T-helper 2 cell treated with Interferon-gamma antibody and Interleukin-4, amounts not matched to agents 5 μg/mL and 100 μg/mL, for 36 hours (primary cell): ENCODE data around the gene NUDCD3.
"Not testable (repeated sequence)": the region's sequence is repeated elsewhere in the genome, so short reads cannot be mapped to it uniquely, and the experiment has no call there.

Experiments
- DNase-seq: peaks from one replicate; pipeline ENCODE4 v3.0.0; 2021; ENCODE audit warnings: low spot score
- H3K27ac Mint-ChIP-seq: one replicate; pipeline ENCODE4 v1.8.0; 2021; ENCODE audit warnings: mild to moderate bottlenecking, mixed read lengths
- H3K27me3 Mint-ChIP-seq: one replicate; pipeline ENCODE4 v1.8.0; 2021; ENCODE audit warnings: low read depth, mixed read lengths
- H3K36me3 Mint-ChIP-seq: one replicate; pipeline ENCODE4 v1.8.0; 2021; ENCODE audit warnings: low read depth, mixed read lengths
- H3K4me1 Mint-ChIP-seq: one replicate; pipeline ENCODE4 v1.8.0; 2021; ENCODE audit warnings: low read depth, mixed read lengths
- H3K4me3 Mint-ChIP-seq: one replicate; pipeline ENCODE4 v1.8.0; 2022; ENCODE audit warnings: mild to moderate bottlenecking, moderate library complexity, mixed read lengths
- H3K9me3 Mint-ChIP-seq: one replicate; pipeline ENCODE4 v1.8.0; 2021; ENCODE audit warnings: mixed read lengths

Gene NUDCD3

DNA sequence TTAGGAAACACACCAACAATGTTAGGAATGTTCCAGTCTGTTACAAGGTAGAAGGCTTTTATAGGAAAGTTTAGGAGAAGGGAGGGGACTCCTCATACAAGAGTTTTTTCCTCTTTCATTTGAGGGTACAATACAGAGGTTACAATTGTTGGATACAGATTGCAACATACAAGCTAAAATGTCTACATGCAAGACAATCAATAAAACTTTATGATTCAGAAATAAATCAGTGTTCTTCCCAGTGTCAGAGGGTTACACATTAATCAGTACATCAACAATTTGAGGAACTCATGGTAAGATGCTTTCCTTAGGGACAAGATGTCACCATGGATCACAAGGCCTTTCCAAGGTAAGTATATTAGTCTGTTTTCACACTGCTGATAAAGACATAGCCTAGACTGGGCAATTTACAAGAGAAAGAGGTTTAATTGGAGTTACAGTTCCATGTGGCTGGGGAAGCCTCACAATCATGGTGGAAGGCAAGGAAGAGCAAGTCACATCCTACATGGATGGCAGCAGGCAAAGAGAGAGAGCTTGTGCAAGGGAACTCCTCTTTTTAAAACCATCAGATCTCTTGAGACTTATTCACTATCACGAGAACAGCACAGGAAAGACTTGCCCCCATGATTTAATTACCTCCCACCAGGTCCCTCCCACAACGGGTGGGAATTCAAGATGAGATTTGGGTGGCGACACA, 16.3 kb upstream of the NUDCD3 start:
- not testable (repeated sequence) for DNase-seq, H3K36me3 Mint-ChIP-seq, H3K4me3 Mint-ChIP-seq, H3K4me1 Mint-ChIP-seq, H3K27me3 Mint-ChIP-seq, H3K27ac Mint-ChIP-seq
- peaks cover 13% of the 10 kb centered on the region for H3K9me3 Mint-ChIP-seq

DNA sequence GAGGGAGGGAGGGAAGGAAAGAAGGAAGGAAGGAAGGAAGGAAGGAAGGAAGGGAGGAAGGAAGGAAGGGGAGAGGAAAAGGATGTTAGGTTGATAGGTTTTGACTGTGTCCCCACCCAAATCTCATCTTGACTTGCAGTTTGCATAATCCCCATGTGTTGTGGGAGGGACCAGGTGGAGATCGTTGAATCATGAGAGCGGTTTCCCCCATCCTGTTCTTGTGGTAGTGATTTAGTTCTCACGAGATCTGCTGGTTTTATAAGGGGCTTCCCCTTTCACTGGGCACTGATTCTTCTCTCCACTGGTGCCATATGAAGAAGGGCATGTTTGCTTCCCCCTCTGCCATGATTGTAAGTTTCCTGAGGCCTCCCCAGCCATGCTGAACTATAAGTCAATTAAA, 15.1 kb upstream of the NUDCD3 start:
- H3K9me3 Mint-ChIP-seq = peaks cover 13% of the 10 kb centered on the region
- H3K4me1 Mint-ChIP-seq = no peaks in the 10 kb centered on the region
- peaks cover 5% of the 10 kb centered on the region for H3K27me3 Mint-ChIP-seq
- no peak overlapping the region for H3K27ac Mint-ChIP-seq
- no peaks in the 10 kb centered on the region for H3K36me3 Mint-ChIP-seq
- DNase-seq = no peak
- no peak overlapping the region for H3K4me3 Mint-ChIP-seq

DNA sequence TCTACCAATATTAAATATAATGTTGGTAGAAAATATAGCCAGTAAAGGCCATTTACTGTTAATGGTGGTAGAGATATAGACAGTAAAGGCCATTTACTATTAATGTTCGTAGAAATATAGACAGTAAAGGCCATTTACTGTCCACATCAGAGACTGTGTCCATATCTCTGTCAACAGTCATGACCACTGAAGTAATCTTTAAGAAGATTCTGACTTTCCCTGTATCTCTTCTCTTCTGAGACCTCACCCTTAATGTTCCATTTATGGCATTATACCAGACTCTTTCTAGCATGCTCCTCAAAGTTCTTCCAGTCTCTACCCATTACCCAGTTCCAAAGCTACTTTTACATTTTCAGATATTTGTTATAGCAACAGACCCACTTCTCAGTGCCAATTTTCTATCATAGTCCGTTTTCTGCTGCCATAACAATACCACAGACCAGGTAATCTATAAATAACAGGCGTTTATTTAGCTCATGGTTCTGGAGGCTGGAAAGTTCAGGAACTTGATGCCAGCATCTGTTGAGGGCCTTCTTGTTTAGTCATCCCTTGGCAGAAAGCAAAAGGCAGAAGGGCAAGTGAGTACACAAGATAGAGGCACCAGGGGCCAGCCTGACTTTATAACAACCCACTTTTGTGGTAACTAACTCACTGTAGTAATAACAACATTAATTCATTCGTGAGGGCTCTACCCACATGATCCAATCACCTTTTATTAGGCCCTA, 7.9 kb upstream of the NUDCD3 start:
- Mint-ChIP-seq H3K9me3 (no peaks in the 10 kb centered on the region), H3K4me3 (no peak overlapping the region), H3K27ac (no peak overlapping the region), H3K4me1 (peaks cover 2% of the 10 kb centered on the region), H3K27me3 (peaks cover 8% of the 10 kb centered on the region), H3K36me3 (no peaks in the 10 kb centered on the region)
- DNase-seq = no peak

DNA sequence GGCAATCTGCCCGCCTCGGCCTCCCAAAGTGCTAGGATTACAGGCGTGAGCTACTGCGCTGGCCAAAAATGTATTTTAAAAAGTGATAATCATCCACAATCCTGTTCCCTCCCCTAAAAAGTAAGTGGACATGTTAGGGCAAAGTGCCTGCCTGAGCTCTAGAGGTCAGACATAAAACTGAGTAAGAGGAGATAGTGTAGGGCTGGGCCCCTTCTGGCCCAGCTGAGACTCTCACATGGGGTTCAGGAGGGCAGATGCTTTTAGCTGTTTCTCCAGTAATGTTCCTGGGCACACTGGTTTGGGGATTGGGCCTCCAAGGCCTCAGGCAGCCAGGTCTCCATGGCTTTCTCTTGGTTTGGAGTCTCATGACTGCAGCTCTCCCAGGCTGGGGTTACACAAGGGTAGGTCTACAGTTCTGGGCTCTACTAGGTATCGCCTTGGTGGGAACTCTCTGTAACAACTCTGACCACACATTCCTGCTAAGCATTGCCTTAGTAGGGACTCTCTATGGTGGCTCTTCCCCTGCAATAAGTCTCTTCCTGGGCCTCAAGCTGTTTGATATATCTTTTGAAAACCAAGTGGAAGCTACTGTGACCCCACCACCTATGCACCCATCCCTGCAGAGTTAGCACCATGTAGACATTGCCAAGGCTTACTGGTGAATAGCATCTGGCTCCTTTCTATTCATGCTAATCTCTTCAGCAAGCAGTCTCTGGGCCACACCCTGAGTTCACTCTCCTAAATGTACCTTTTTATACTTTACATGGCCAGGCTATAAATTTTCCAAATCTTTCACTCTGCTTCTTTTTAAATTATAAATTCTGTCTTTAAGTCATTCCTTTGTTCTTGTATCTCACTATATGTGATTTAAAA, 6.9 kb upstream of the NUDCD3 start:
- H3K9me3 Mint-ChIP-seq = no peaks in the 10 kb centered on the region
- H3K27ac Mint-ChIP-seq = no peak overlapping the region
- H3K27me3 Mint-ChIP-seq = peaks cover 8% of the 10 kb centered on the region
- H3K4me3 Mint-ChIP-seq = no peak overlapping the region
- no peaks in the 10 kb centered on the region for H3K36me3 Mint-ChIP-seq
- DNase-seq = no peak
- H3K4me1 Mint-ChIP-seq = peaks cover 2% of the 10 kb centered on the region

DNA sequence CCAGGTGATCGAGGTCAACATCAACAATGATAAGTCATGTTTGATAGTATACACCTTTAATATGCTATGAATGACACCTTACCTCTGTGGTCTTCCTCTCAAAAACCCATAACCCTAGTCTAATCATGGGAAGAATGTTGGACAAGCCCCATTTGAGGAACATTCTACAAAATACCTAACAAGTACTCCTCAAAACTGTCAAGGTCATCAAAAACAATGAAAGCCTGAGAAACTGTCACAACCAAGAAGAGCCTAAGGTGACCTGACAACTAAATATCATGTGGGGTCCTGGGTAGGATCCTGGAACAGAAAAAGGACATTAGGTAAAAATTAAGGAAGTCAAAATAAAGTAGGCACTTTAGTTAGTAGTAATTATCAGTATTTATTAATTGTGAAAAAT, 5.9 kb upstream of the NUDCD3 start:
- DNase-seq = no peak
- no peak overlapping the region for H3K27ac Mint-ChIP-seq
- peaks cover 5% of the 10 kb centered on the region for H3K27me3 Mint-ChIP-seq

DNA sequence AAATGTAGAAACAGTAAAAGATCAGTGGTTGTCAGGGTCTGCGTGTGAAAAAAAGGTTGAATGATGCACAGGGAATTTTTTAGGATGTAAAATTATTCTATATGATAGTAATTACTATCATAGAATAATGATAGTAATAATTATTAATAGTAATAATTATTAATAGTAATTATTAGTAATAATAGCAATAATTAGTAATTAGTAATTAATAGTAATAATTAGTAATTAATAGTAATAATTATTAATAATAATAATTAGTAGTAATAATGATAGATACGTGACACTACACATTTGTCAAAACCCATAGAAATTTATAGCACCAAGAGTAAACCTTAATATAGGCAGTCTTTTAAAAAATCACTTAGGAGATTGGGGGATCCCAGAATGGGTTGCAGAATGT, 4.5 kb upstream of the NUDCD3 start:
- Mint-ChIP-seq H3K4me3 (no peak overlapping the region), H3K27me3 (peaks cover 5% of the 10 kb centered on the region), H3K4me1 (peaks cover 9% of the 10 kb centered on the region), H3K27ac (no peak overlapping the region), H3K9me3 (no peaks in the 10 kb centered on the region), H3K36me3 (peaks cover under 1% of the 10 kb centered on the region)
- no peak for DNase-seq

More for the DNA sequence above, 5.9 kb upstream of the NUDCD3 start:
- no peaks in the 10 kb centered on the region for H3K9me3 Mint-ChIP-seq
- H3K4me3 Mint-ChIP-seq = no peak overlapping the region
- H3K36me3 Mint-ChIP-seq = no peaks in the 10 kb centered on the region
- peaks cover 3% of the 10 kb centered on the region for H3K4me1 Mint-ChIP-seq

DNA sequence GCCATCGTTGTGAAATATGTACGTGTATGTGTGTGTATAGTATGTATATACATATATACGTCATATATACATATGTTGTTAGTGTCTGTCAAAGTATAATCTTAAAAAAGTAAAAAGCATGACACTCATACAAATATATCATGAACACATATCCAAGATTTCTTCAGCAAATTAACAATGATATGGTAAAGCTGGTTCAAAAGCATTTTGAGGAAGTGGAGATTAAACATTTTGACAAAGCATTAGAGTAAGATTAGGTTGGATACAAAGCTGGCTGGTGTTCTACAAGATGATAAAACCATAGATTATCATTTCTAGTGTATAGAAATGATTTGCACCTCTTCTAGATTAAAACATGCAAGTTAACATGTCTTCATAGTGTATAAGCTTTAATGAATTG, 771 bp upstream of the NUDCD3 start:
- DNase-seq = no peak
- peaks cover 32% of the 10 kb centered on the region for H3K4me1 Mint-ChIP-seq
- peaks cover 17% of the 10 kb centered on the region for H3K36me3 Mint-ChIP-seq
- H3K4me3 Mint-ChIP-seq = peak overlapping the region; percentile 88
- H3K27ac Mint-ChIP-seq = peak overlapping the region; percentile 94
- no peaks in the 10 kb centered on the region for H3K9me3 Mint-ChIP-seq
- peaks cover 5% of the 10 kb centered on the region for H3K27me3 Mint-ChIP-seq

DNA sequence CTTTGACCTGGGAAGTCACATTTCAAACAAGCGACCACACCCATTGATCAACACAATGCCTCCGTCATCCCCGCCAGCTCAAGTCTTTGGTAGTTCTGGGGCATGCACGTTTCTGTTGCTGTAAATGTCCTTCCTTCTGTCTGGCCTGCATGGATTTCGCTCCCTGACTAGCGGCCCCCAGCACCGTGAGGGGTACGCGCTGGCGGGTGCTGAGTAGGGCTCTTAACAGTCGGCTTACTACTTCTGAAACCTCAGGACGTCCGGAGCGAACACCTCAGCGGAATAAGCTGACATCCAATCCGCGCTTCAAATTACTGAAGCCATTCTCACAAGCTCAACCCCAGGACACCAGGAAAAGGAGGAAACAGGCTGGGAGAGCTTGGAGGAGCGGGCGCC, 505 bp downstream of the NUDCD3 start:
- DNase-seq = no peak
- Mint-ChIP-seq H3K36me3 (peaks cover 25% of the 10 kb centered on the region), H3K9me3 (no peaks in the 10 kb centered on the region), H3K27ac (peak overlapping the region; percentile 94), H3K4me1 (peaks cover 37% of the 10 kb centered on the region), H3K27me3 (no peaks in the 10 kb centered on the region), H3K4me3 (peak overlapping the region; percentile 88)

DNA sequence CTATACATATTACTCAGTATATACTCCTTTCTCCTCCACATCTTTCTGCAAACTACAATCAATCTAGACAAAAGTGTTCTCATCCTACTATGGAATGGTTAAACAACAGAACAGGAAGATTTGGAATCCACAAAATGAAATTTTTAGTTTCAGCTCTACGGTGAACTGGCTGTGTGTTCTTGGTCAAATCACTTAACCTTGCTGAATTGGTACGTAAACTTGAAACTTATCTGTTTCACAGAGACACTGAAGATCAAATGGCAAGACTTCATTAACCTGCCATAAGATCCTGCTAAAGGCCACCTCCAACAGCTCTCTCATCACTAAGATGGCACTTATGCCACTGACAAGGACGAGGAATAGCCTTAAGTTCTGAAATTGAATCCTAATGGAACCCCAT, 1.5 kb downstream of the NUDCD3 start:
- H3K9me3 Mint-ChIP-seq = peaks cover 1% of the 10 kb centered on the region
- peak overlapping the region; percentile 18 for H3K27ac Mint-ChIP-seq

DNA sequence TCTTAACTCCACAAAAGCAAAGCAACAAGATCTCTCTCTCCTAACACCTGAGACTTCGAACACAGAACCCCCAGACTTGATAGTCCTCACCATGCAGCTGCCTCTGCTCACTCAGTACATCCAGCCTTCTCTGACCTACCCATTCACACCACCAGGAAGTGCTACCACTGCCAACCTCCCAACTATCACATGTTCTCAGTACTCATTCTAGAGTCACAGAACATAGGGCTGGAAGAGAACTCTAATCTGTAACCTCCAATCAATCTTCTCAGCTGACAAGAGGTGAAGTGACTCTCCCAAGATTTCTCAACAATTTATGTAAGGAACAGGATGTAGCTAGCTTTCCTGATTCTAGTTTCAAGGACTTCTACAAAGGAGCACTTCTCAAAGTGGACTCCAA, 3.8 kb downstream of the NUDCD3 start:
- Mint-ChIP-seq H3K4me3 (peak overlapping the region; percentile 37), H3K36me3 (peaks cover 55% of the 10 kb centered on the region), H3K4me1 (peaks cover 46% of the 10 kb centered on the region), H3K27me3 (no peaks in the 10 kb centered on the region), H3K27ac (peak overlapping the region; percentile 38), H3K9me3 (peaks cover 19% of the 10 kb centered on the region)
- DNase-seq = no peak

More for the DNA sequence above, 1.5 kb downstream of the NUDCD3 start:
- no peaks in the 10 kb centered on the region for H3K27me3 Mint-ChIP-seq
- peaks cover 34% of the 10 kb centered on the region for H3K36me3 Mint-ChIP-seq
- no peak for DNase-seq
- H3K4me3 Mint-ChIP-seq = peak overlapping the region; percentile 88
- H3K4me1 Mint-ChIP-seq = peaks cover 40% of the 10 kb centered on the region

DNA sequence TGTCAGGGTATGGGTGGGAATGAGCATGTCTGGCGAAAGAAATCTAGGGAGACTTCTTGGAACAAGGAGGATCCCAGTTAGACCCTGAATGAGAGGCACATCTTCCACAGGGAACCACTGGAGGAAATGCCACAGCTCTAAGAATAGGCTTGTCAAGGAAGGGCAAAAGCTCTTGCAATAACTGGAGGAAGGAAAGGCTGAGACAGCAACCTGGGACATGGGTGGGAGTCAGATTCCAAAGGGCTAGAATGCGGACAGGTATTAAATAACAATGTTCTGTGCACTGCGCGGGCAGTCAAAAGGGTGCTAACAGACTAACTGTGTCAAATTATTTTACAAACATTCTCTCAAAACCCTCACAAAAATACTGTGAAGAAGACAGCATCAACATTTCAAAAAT, 4.5 kb downstream of the NUDCD3 start:
- no peak overlapping the region for H3K4me3 Mint-ChIP-seq
- peaks cover 19% of the 10 kb centered on the region for H3K9me3 Mint-ChIP-seq
- peaks cover 43% of the 10 kb centered on the region for H3K4me1 Mint-ChIP-seq
- peaks cover 59% of the 10 kb centered on the region for H3K36me3 Mint-ChIP-seq
- DNase-seq = no peak
- H3K27me3 Mint-ChIP-seq = no peaks in the 10 kb centered on the region
- H3K27ac Mint-ChIP-seq = no peak overlapping the region

DNA sequence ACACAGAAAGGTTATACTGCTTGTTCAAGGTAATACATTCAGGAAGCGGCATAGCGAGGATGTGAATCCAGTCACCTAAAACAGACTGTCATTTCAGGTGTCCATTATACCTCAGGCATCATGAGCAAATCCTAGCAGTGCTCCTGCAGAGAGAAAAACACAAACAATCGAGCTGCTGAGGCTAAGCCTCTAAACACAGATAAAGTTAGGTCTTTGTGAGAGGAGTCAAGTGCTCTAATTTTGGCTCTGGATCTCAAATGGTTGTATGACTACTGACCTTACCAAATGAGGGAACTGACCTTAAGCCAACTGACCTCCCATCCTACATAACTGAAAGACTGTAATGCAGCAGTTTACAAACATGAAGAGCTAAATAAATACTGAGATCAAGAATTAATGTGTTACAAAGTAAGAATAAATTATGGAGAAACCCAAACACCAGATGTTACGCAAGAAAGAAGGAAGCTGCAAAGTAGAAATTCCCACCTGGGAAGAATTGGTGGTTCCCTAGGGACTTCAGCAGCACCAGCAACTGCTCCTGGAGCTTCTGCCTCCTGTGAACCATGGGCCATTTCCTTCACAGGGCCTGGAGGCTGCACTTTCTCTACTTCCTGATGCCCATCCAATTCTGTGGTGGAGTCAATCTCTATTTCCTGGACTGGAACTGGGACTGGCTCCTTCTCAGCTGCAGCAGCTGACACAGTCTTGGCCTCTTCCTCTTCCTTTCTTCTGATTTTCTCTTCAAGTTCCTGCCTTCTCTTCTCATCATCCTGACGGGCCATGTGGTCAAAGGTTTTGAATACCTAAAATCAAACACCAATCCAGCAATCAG, 5.8 kb downstream of the NUDCD3 start:
- Mint-ChIP-seq H3K36me3 (peaks cover 66% of the 10 kb centered on the region), H3K27me3 (no peaks in the 10 kb centered on the region), H3K4me1 (peaks cover 42% of the 10 kb centered on the region), H3K4me3 (no peak overlapping the region), H3K27ac (no peak overlapping the region), H3K9me3 (peaks cover 19% of the 10 kb centered on the region)
- DNase-seq = no peak
